ENCODE measurements around the gene PLK2. TPM values are rescaled to one million over a fixed set of nuclear protein-coding genes. Genes with fewer than 3 reads are reported as not detected.

PLK2 gene
- total and polyA plus RNA-seq, 11 donors = 18.4 to 169 (median 100) TPM

DNA sequence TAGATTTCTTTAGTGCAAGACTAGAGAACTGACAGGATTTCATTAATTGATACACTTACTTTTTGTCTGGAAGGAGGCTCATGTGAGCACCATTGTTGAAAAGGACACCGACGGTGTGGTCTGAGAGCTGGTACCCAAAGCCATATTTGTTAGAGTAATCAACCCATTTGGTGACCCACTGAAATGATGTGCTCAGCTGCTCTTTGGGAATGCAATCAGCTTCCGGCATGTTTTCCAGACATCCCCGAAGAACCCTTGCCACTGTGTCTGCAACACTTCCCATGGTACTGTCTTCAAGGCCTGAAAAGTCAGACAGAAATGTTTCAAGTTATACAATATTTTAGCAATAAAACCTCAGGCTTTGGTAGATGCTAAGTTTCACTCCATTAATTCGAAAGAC is 4.4 kb downstream of the PLK2 start:
- Histone ChIP-seq H3K4me1 (peaks cover 0 to 41% (median 20%) of the 10 kb centered on the region in 12 donors), H3K27me3 (no peaks in the 10 kb centered on the region), H3K4me3 (peak overlapping the region in 11 of 12 donors; percentile 70 to 97 (median 86)), H3K36me3 (peaks cover 0 to 75% (median 51%) of the 10 kb centered on the region in 9 donors), H3K9me3 (no peaks in the 10 kb centered on the region), H3K27ac (peak overlapping the region in 10 of 12 donors; percentile 20 to 99 (median 96))
- ATAC-seq (no peak), DNase-seq (no peak)
- 42 to 54% (median 49%) methylated on average over 5 of the region's 5 CpGs for WGBS, 4 donors
- intact Hi-C loops (cut with DNase I) = loop anchor here in 9 of 10 donors (5.0 to 10.0 kb wide), 18 partner anchors 91 to 753 kb away; no protein-coding TSS in a partner anchor
- TF ChIP-seq POLR2A (IDR thresholded peaks at IDR 0.05) = no peak
- TF ChIP-seq, protein P1, sequence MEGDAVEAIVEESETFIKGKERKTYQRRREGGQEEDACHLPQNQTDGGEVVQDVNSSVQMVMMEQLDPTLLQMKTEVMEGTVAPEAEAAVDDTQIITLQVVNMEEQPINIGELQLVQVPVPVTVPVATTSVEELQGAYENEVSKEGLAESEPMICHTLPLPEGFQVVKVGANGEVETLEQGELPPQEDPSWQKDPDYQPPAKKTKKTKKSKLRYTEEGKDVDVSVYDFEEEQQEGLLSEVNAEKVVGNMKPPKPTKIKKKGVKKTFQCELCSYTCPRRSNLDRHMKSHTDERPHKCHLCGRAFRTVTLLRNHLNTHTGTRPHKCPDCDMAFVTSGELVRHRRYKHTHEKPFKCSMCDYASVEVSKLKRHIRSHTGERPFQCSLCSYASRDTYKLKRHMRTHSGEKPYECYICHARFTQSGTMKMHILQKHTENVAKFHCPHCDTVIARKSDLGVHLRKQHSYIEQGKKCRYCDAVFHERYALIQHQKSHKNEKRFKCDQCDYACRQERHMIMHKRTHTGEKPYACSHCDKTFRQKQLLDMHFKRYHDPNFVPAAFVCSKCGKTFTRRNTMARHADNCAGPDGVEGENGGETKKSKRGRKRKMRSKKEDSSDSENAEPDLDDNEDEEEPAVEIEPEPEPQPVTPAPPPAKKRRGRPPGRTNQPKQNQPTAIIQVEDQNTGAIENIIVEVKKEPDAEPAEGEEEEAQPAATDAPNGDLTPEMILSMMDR (IDR thresholded peaks at IDR 0.05) = no peak

DNA sequence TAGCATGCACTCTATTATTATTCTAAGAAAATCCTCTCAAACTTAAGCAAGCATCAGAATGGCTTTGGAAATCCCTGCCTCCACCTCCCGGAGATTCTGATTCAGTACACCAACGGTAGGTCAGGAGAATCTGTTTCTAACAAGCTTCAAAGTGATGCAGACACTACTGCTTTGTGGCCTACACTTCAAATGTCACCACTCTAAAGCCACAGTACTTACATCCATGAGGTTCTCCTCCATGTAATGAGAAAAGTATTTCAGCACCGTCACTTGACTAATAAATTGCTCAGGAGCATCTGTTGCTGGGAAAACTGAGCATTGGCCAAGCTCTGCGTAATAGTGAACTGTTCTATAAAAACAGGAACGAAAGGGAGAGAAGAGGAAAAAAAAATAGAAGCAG is 4.8 kb downstream of the PLK2 start:
- no peak for ATAC-seq
- intact Hi-C loops (cut with DNase I) = loop anchor here in 9 of 10 donors (5.0 to 10.0 kb wide), 18 partner anchors 90 to 753 kb away; no protein-coding TSS in a partner anchor
- no peak for DNase-seq
- no peak for TF ChIP-seq POLR2A (IDR thresholded peaks at IDR 0.05)
- TF ChIP-seq, protein P1 (IDR thresholded peaks at IDR 0.05) = peak in 2 of 12 donors; percentile 3 to 8
- peaks cover 0 to 75% (median 51%) of the 10 kb centered on the region in 9 donors for H3K36me3 ChIP-seq
- peaks cover 0 to 41% (median 20%) of the 10 kb centered on the region in 12 donors for H3K4me1 ChIP-seq
- H3K4me3 ChIP-seq = peak overlapping the region in 10 of 12 donors; percentile 70 to 97 (median 85)
- H3K27me3 ChIP-seq = no peaks in the 10 kb centered on the region
- peak overlapping the region in 10 of 12 donors; percentile 20 to 99 (median 95) for H3K27ac ChIP-seq
- WGBS, 4 donors = 22 to 27% (median 24%) methylated on average over 5 of the region's 5 CpGs
- H3K9me3 ChIP-seq = no peaks in the 10 kb centered on the region

DNA sequence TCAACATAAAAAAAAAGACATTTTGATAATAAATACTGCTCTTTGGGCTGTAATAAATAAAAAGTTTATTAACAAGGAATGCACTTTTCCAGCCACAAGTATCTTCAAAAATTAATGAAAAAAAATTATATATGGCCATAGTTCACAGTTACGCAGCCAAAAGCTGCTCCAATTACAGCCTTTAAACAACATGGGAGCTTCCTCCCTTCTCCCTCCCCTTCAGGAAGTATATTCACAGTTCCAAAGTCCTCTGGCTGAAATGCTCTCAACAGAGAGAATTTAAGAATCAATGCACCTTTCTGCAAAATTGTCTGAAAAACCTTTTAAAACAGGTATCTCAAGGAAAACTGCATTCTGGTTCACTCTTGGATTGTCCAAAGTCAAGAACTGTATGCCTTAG is 5.9 kb downstream of the PLK2 start:
- Histone ChIP-seq H3K27me3 (no peaks in the 10 kb centered on the region), H3K27ac (peak overlapping the region in 4 of 12 donors; percentile 30 to 98 (median 95)), H3K4me1 (peaks cover 0 to 41% (median 19%) of the 10 kb centered on the region in 12 donors), H3K9me3 (no peaks in the 10 kb centered on the region), H3K4me3 (peak overlapping the region in 8 of 12 donors; percentile 6 to 97 (median 84)), H3K36me3 (peaks cover 0 to 75% (median 51%) of the 10 kb centered on the region in 9 donors)
- WGBS, 4 donors = 61 to 87% (median 75%) methylated on average over 1 of the region's 1 CpG
- no peak for TF ChIP-seq POLR2A (IDR thresholded peaks at IDR 0.05)
- TF ChIP-seq, protein P1 (IDR thresholded peaks at IDR 0.05) = no peak
- intact Hi-C loops (cut with DNase I) = loop anchor here in 8 of 10 donors (5.0 to 10.0 kb wide), 8 partner anchors 89 to 382 kb away; no protein-coding TSS in a partner anchor
- no peak for DNase-seq
- ATAC-seq = no peak

DNA sequence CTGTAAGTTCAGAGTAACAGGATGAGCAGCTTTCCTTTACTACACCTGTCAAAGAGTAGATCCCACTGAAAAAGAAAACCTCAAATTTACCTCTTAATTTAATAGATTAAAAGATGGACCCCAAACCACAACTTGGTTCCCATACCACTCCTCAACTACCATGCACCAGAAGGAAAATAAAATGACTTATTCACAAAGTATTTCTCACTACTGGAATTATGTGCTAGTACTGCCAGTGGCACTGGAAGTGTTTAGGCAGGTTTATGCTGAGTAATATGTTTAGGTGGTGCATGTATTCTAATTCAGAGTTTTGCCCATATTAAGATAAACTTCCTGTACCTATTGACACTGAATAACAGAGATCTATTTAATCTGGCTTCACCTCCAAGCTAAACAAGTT is 6.6 kb downstream of the PLK2 start:
- peak overlapping the region in 6 of 12 donors; percentile 70 to 97 (median 86) for H3K4me3 ChIP-seq
- TF ChIP-seq, protein P1 (IDR thresholded peaks at IDR 0.05) = no peak
- no peak for TF ChIP-seq POLR2A (IDR thresholded peaks at IDR 0.05)
- no peak overlapping the region for H3K27ac ChIP-seq
- H3K27me3 ChIP-seq = no peaks in the 10 kb centered on the region
- intact Hi-C loops (cut with DNase I) = loop anchor here in 8 of 10 donors (5.0 to 10.0 kb wide), 8 partner anchors 89 to 381 kb away; no protein-coding TSS in a partner anchor
- peaks cover 0 to 70% (median 51%) of the 10 kb centered on the region in 9 donors for H3K36me3 ChIP-seq
- H3K4me1 ChIP-seq = peaks cover 0 to 41% (median 17%) of the 10 kb centered on the region in 12 donors
- DNase-seq (no peak), ATAC-seq (no peak)
- H3K9me3 ChIP-seq = no peaks in the 10 kb centered on the region

Data from heart left ventricle (tissue), 16 donors.